IPS-18a (cell line): ENCODE results near the gene ZNF546.

Experiments
- H3K27ac ChIP-seq: one replicate; pipeline ENCODE4 v1.5.1; 2013; ENCODE audit warnings: low read length
- H3K27me3 ChIP-seq: one replicate; pipeline ENCODE4 v1.6.1; 2013; ENCODE audit warnings: mild to moderate bottlenecking, low read length; ENCODE audit not compliant: control insufficient read depth, insufficient read depth
- H3K36me3 ChIP-seq: one replicate; pipeline ENCODE4 v1.6.1; 2013; ENCODE audit warnings: low read depth, low read length; ENCODE audit not compliant: control insufficient read depth
- H3K4me1 ChIP-seq: one replicate; pipeline ENCODE4 v1.6.1; 2013; ENCODE audit warnings: low read depth, low read length; ENCODE audit not compliant: control insufficient read depth
- H3K4me3 ChIP-seq: one replicate; pipeline ENCODE4 v1.5.1; 2013; ENCODE audit warnings: low read length
- H3K9ac ChIP-seq: one replicate; pipeline ENCODE4 v1.6.1; 2013; ENCODE audit warnings: mild to moderate bottlenecking, low read length, moderate library complexity
- H3K9me3 ChIP-seq: one replicate; pipeline ENCODE4 v1.6.1; 2013; ENCODE audit warnings: low read depth, low read length; ENCODE audit not compliant: control insufficient read depth

Gene ZNF546

GRCh38 chr19:39987596-39987995 is 9.3 kb upstream of the ZNF546 start:
- peaks cover 5% of the 10 kb centered on the region for H3K9me3 ChIP-seq
- no peak overlapping the region for H3K27ac ChIP-seq
- no peak overlapping the region for H3K4me3 ChIP-seq
- peaks cover 2% of the 10 kb centered on the region for H3K36me3 ChIP-seq
- no peaks in the 10 kb centered on the region for H3K4me1 ChIP-seq
- H3K9ac ChIP-seq: no peak overlapping the region
- H3K27me3 ChIP-seq: no peaks in the 10 kb centered on the region

- no peaks in the 10 kb centered on the region for H3K36me3 ChIP-seq
- H3K27me3 ChIP-seq: no peaks in the 10 kb centered on the region
- H3K9ac ChIP-seq: no peak overlapping the region
- H3K4me3 ChIP-seq: no peak overlapping the region
- H3K27ac ChIP-seq: no peak overlapping the region
- H3K4me1 ChIP-seq: no peaks in the 10 kb centered on the region
- H3K9me3 ChIP-seq: peaks cover 8% of the 10 kb centered on the region
Observed at GRCh38 chr19:39993605-39994004, 3.3 kb upstream of the ZNF546 start.

- Histone ChIP-seq H3K9ac (no peak overlapping the region), H3K36me3 (no peaks in the 10 kb centered on the region), H3K27me3 (no peaks in the 10 kb centered on the region), H3K4me3 (no peak overlapping the region), H3K4me1 (no peaks in the 10 kb centered on the region), H3K9me3 (peaks cover 8% of the 10 kb centered on the region), H3K27ac (no peak overlapping the region)
Observed at GRCh38 chr19:39994361-39994760, 2.5 kb upstream of the ZNF546 start.

GRCh38 chr19:39995794-39996193 is 1.1 kb upstream of the ZNF546 start:
- Histone ChIP-seq H3K27ac (no peak overlapping the region), H3K27me3 (no peaks in the 10 kb centered on the region), H3K4me1 (no peaks in the 10 kb centered on the region), H3K9ac (no peak overlapping the region), H3K9me3 (peaks cover 8% of the 10 kb centered on the region), H3K36me3 (no peaks in the 10 kb centered on the region), H3K4me3 (peak overlapping the region; percentile 94)

- peaks cover 8% of the 10 kb centered on the region for H3K9me3 ChIP-seq
- no peak overlapping the region for H3K27ac ChIP-seq
- H3K36me3 ChIP-seq: no peaks in the 10 kb centered on the region
- H3K4me1 ChIP-seq: no peaks in the 10 kb centered on the region
- H3K27me3 ChIP-seq: no peaks in the 10 kb centered on the region
- peak overlapping the region; percentile 72 for H3K9ac ChIP-seq
- peak overlapping the region; percentile 94 for H3K4me3 ChIP-seq
Observed at GRCh38 chr19:39996218-39996810, 546 bp upstream of the ZNF546 start.

- H3K9ac ChIP-seq: no peak overlapping the region
- no peaks in the 10 kb centered on the region for H3K27me3 ChIP-seq
- peak overlapping the region; percentile 94 for H3K4me3 ChIP-seq
- H3K9me3 ChIP-seq: peaks cover 8% of the 10 kb centered on the region
- no peaks in the 10 kb centered on the region for H3K4me1 ChIP-seq
- no peaks in the 10 kb centered on the region for H3K36me3 ChIP-seq
- H3K27ac ChIP-seq: no peak overlapping the region
Observed at GRCh38 chr19:39997638-39998216, 867 bp downstream of the ZNF546 start.

GRCh38 chr19:39998501-39998900 is 1.6 kb downstream of the ZNF546 start:
- Histone ChIP-seq H3K9ac (no peak overlapping the region), H3K4me3 (no peak overlapping the region), H3K4me1 (no peaks in the 10 kb centered on the region), H3K27me3 (no peaks in the 10 kb centered on the region), H3K9me3 (peaks cover 6% of the 10 kb centered on the region), H3K36me3 (no peaks in the 10 kb centered on the region), H3K27ac (no peak overlapping the region)

GRCh38 chr19:40005691-40006272 is 8.9 kb downstream of the ZNF546 start:
- H3K27ac ChIP-seq: no peak overlapping the region
- no peaks in the 10 kb centered on the region for H3K36me3 ChIP-seq
- peaks cover 8% of the 10 kb centered on the region for H3K9me3 ChIP-seq
- H3K4me1 ChIP-seq: no peaks in the 10 kb centered on the region
- no peaks in the 10 kb centered on the region for H3K27me3 ChIP-seq
- no peak overlapping the region for H3K9ac ChIP-seq
- H3K4me3 ChIP-seq: no peak overlapping the region

GRCh38 chr19:40006273-40006691 is 9.4 kb downstream of the ZNF546 start:
- no peaks in the 10 kb centered on the region for H3K4me1 ChIP-seq
- H3K36me3 ChIP-seq: no peaks in the 10 kb centered on the region
- peaks cover 8% of the 10 kb centered on the region for H3K9me3 ChIP-seq
- no peak overlapping the region for H3K27ac ChIP-seq
- H3K9ac ChIP-seq: no peak overlapping the region
- H3K27me3 ChIP-seq: no peaks in the 10 kb centered on the region
- no peak overlapping the region for H3K4me3 ChIP-seq

GRCh38 chr19:40009674-40010073 is 12.8 kb downstream of the ZNF546 start:
- peaks cover 24% of the 10 kb centered on the region for H3K9me3 ChIP-seq
- no peak overlapping the region for H3K9ac ChIP-seq
- H3K4me1 ChIP-seq: no peaks in the 10 kb centered on the region
- no peak overlapping the region for H3K27ac ChIP-seq
- H3K27me3 ChIP-seq: no peaks in the 10 kb centered on the region
- no peaks in the 10 kb centered on the region for H3K36me3 ChIP-seq
- H3K4me3 ChIP-seq: no peak overlapping the region

- no peaks in the 10 kb centered on the region for H3K36me3 ChIP-seq
- no peak overlapping the region for H3K27ac ChIP-seq
- no peak overlapping the region for H3K4me3 ChIP-seq
- H3K9ac ChIP-seq: no peak overlapping the region
- H3K9me3 ChIP-seq: peaks cover 47% of the 10 kb centered on the region
- H3K4me1 ChIP-seq: no peaks in the 10 kb centered on the region
- H3K27me3 ChIP-seq: no peaks in the 10 kb centered on the region
Observed at GRCh38 chr19:40013991-40014390, 17.1 kb downstream of the ZNF546 start.

- peaks cover 59% of the 10 kb centered on the region for H3K9me3 ChIP-seq
- no peaks in the 10 kb centered on the region for H3K27me3 ChIP-seq
Observed at GRCh38 chr19:40023969-40024368, 27.1 kb downstream of the ZNF546 start.

More at GRCh38 chr19:40023969-40024368, 27.1 kb downstream of the ZNF546 start:
- Histone ChIP-seq H3K36me3 (no peaks in the 10 kb centered on the region), H3K27ac (no peak overlapping the region), H3K9ac (no peak overlapping the region), H3K4me1 (no peaks in the 10 kb centered on the region), H3K4me3 (no peak overlapping the region)
